Measurements from ENCODE around the gene DMRT3. TPM values are rescaled to one million over a fixed set of nuclear protein-coding genes. Genes with fewer than 3 reads are reported as not detected.
A peak's percentile ranks its signal among the peaks of the same experiment; 100 is the strongest.

DMRT3 gene, protein sequence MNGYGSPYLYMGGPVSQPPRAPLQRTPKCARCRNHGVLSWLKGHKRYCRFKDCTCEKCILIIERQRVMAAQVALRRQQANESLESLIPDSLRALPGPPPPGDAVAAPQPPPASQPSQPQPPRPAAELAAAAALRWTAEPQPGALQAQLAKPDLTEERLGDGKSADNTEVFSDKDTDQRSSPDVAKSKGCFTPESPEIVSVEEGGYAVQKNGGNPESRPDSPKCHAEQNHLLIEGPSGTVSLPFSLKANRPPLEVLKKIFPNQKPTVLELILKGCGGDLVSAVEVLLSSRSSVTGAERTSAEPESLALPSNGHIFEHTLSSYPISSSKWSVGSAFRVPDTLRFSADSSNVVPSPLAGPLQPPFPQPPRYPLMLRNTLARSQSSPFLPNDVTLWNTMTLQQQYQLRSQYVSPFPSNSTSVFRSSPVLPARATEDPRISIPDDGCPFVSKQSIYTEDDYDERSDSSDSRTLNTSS
- not detected in 2 replicates for total RNA-seq (2014; rRNA removed; shearing (Covaris generic); ENCODE audit: low replicate concordance)

DNA sequence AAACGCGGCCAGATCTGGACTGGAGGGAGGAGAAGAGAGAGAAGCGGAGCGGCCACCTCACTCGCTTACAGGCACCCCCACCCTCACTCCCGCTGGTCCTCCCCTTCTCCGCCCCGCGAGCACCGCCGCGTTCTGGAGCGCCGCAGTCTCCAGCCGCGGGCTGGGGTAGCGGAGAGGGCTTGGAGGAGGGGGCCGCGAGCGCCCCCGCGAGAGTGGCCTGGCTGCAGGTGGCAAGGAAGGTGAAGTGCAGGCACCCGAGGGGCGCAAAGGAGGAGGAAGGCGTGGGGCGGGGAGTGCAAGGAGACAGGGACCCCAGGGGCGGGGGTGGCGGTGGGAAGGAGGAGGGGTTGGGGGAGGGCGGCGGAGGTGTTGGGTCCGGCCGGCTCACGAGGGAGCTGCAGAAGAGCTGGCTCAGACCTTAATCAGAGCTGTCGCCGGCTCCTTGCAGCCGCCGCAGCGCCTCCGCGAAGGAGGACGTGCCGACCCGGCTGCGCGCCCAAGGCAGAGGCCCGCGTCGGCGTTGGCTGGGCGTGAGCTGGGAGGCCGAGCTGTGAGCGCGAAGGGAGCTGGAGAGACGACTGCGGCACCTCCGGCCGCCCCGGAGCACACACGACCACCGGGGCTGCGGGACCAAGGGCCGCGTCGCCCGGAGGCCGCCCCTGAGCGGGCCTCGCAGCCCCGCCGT lies at the start of gene DMRT3:
Gene DMRT3 (plus strand): TSS at position 398 of the 685 bp plus-strand sequence. CDS start 347 bp downstream, outside the sequence.
- H3K9me2 ChIP-seq (replicated peaks; ENCODE audit: insufficient read depth, low read length), result no peaks in the 10 kb centered on the region
- no peaks in the 10 kb centered on the region for H3K4me1 ChIP-seq (ENCODE audit: low read length)
- H3K36me3 ChIP-seq (ENCODE audit: insufficient read depth, low read length), result no peaks in the 10 kb centered on the region
- no peak within 1 kb of the TSS for H3K4me3 ChIP-seq (ENCODE audit: low read length)
- no peak within 1 kb of the TSS for H2AFZ ChIP-seq (ENCODE audit: low read length)
- no peak within 1 kb of the TSS for H3K27ac ChIP-seq (ENCODE audit: low read length)
- H3K4me2 ChIP-seq (ENCODE audit: low read depth, low read length, poor library complexity, severe bottlenecking), result no peak within 1 kb of the TSS
- no peak for DNase-seq
- H3K27me3 ChIP-seq (ENCODE audit: low read length), result no peaks in the 10 kb centered on the region
- no peak within 1 kb of the TSS for H3K9ac ChIP-seq (ENCODE audit: low read length)
- H4K20me1 ChIP-seq (ENCODE audit: insufficient read depth, low read depth, low read length), result no peaks in the 10 kb centered on the region
- no peaks in the 10 kb centered on the region for H3K79me2 ChIP-seq (ENCODE audit: low read length)
- no peaks in the 10 kb centered on the region for H3K9me3 ChIP-seq (ENCODE audit: low read length)

DNA sequence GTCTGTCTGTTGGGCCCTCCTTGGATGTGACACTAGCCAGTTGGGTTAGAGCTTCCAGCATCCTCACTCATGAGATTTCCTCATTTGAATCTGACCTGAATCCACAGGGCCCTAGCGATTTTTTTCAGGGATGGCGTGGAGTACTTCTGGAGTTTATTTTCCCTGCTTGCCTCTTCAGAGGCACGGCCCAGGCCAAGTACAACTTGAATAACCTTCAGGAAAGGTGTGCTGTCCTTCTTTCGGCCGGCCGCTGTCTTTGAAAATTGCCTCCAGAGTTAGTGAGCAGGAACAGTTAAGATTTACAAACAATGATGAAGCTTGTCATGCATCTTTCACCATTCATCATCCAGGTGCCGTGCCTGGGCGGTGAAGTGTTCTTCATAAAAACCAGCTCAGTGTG lies 49.5 kb upstream of the DMRT3 start:
- Histone ChIP-seq H3K9ac (ENCODE audit: low read length) (no peak overlapping the region), H3K9me2 (replicated peaks; ENCODE audit: insufficient read depth, low read length) (no peaks in the 10 kb centered on the region), H3K79me2 (ENCODE audit: low read length) (no peaks in the 10 kb centered on the region), H3K4me3 (ENCODE audit: low read length) (no peak overlapping the region), H3K9me3 (ENCODE audit: low read length) (no peaks in the 10 kb centered on the region), H2AFZ (ENCODE audit: low read length) (no peak overlapping the region), H3K36me3 (ENCODE audit: insufficient read depth, low read length) (no peaks in the 10 kb centered on the region), H3K4me1 (ENCODE audit: low read length) (no peaks in the 10 kb centered on the region), H3K27ac (ENCODE audit: low read length) (no peak overlapping the region), H3K4me2 (ENCODE audit: low read depth, low read length, poor library complexity, severe bottlenecking) (no peak overlapping the region), H3K27me3 (ENCODE audit: low read length) (no peaks in the 10 kb centered on the region), H4K20me1 (ENCODE audit: insufficient read depth, low read depth, low read length) (no peaks in the 10 kb centered on the region)
- no peak for DNase-seq

DNA sequence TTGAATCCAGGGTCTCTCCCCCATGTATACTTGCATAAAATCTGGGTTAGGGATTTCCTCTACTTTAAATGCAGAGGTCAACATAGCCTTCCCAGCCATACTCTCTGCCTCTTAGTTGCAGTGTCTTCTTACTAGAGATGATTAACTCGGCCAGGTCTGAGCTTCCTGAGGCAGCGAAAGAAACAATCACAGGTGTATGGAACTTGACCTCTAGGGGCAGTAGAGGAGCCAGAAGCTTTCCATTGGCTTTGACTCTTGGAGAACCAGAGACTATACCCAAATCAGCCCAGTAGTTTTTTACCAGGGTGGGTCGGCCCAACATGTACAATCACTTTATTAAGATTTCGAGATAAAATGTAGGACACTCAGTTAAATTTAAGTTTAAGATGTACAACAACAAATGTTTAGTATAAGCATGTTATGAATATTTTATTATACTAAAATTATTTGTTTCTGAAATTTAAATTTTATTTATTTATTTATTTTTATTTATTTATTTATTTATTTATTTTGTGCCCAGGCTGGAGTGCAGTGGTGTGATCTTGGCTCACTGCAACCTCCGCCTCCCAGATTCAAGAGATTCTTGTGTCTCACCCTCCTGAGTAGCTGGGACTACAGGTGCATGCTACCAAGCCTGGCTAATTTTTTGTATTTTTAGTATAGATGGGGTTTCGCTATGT lies 48.0 kb upstream of the DMRT3 start:
- Histone ChIP-seq H3K9ac (ENCODE audit: low read length) (no peak overlapping the region), H3K4me1 (ENCODE audit: low read length) (no peaks in the 10 kb centered on the region), H3K79me2 (ENCODE audit: low read length) (no peaks in the 10 kb centered on the region), H2AFZ (ENCODE audit: low read length) (no peak overlapping the region), H3K4me3 (ENCODE audit: low read length) (no peak overlapping the region), H3K27ac (ENCODE audit: low read length) (no peak overlapping the region), H3K4me2 (ENCODE audit: low read depth, low read length, poor library complexity, severe bottlenecking) (no peak overlapping the region), H3K9me2 (replicated peaks; ENCODE audit: insufficient read depth, low read length) (no peaks in the 10 kb centered on the region), H4K20me1 (ENCODE audit: insufficient read depth, low read depth, low read length) (no peaks in the 10 kb centered on the region), H3K36me3 (ENCODE audit: insufficient read depth, low read length) (no peaks in the 10 kb centered on the region), H3K9me3 (ENCODE audit: low read length) (no peaks in the 10 kb centered on the region), H3K27me3 (ENCODE audit: low read length) (no peaks in the 10 kb centered on the region)
- DNase-seq, result peak; percentile 70

DNA sequence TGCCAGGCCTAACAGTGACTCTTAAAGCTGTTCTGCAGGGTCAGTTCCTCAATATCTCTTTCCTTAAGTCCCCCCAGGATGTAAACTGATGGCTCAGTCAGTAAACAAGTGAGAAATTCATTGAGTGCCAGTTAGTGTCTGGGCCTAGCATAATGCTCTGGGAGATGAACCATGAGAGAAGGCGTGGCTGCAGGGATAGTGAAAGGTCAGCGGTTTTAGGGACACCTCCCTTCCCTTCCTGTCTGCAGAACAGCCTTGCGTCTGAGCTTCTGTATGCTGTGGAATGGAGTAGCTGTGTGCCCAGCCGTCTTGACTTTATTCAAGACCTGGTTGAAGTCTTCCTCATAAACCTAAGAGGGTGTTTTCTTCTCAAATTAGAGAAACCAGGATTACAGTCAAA lies 46.7 kb upstream of the DMRT3 start:
- H3K27me3 ChIP-seq (ENCODE audit: low read length), result no peaks in the 10 kb centered on the region
- DNase-seq, result no peak
- no peaks in the 10 kb centered on the region for H3K9me2 ChIP-seq (replicated peaks; ENCODE audit: insufficient read depth, low read length)
- no peak overlapping the region for H3K27ac ChIP-seq (ENCODE audit: low read length)
- H4K20me1 ChIP-seq (ENCODE audit: insufficient read depth, low read depth, low read length), result no peaks in the 10 kb centered on the region
- H3K9me3 ChIP-seq (ENCODE audit: low read length), result no peaks in the 10 kb centered on the region
- no peak overlapping the region for H3K9ac ChIP-seq (ENCODE audit: low read length)
- no peaks in the 10 kb centered on the region for H3K4me1 ChIP-seq (ENCODE audit: low read length)
- no peaks in the 10 kb centered on the region for H3K79me2 ChIP-seq (ENCODE audit: low read length)
- no peak overlapping the region for H3K4me3 ChIP-seq (ENCODE audit: low read length)
- no peak overlapping the region for H2AFZ ChIP-seq (ENCODE audit: low read length)
- H3K36me3 ChIP-seq (ENCODE audit: insufficient read depth, low read length), result no peaks in the 10 kb centered on the region
- H3K4me2 ChIP-seq (ENCODE audit: low read depth, low read length, poor library complexity, severe bottlenecking), result no peak overlapping the region

DNA sequence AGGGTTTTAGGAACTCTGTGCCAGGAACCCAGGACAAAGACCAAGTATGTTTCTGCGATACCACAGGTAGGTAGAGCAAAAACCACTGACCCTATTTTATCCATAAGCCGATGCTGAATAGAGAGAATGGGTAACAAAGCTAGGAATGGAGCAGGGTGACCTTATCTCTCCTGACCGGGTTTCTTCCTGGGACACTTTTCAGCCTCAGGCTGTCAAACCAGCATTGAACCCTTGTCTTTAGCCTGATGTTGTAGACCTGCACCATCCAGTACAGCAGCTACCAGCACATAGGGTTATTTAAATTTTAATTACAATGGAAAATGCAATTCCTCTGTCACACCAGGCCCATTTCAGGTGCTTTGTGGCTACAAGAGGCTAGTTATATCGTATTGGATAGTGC lies 43.1 kb upstream of the DMRT3 start:
- H3K4me1 ChIP-seq (ENCODE audit: low read length), result no peaks in the 10 kb centered on the region
- H3K27ac ChIP-seq (ENCODE audit: low read length), result no peak overlapping the region
- H3K4me2 ChIP-seq (ENCODE audit: low read depth, low read length, poor library complexity, severe bottlenecking), result no peak overlapping the region
- no peaks in the 10 kb centered on the region for H3K9me2 ChIP-seq (replicated peaks; ENCODE audit: insufficient read depth, low read length)
- H4K20me1 ChIP-seq (ENCODE audit: insufficient read depth, low read depth, low read length), result no peaks in the 10 kb centered on the region
- H3K27me3 ChIP-seq (ENCODE audit: low read length), result 0 out of 2 replicates have a peak, but pooled peaks cover 3% of the 10 kb centered on the region
- DNase-seq, result no peak
- no peak overlapping the region for H3K4me3 ChIP-seq (ENCODE audit: low read length)
- H2AFZ ChIP-seq (ENCODE audit: low read length), result no peak overlapping the region
- no peak overlapping the region for H3K9ac ChIP-seq (ENCODE audit: low read length)
- no peaks in the 10 kb centered on the region for H3K9me3 ChIP-seq (ENCODE audit: low read length)
- no peaks in the 10 kb centered on the region for H3K36me3 ChIP-seq (ENCODE audit: insufficient read depth, low read length)
- H3K79me2 ChIP-seq (ENCODE audit: low read length), result no peaks in the 10 kb centered on the region

DNA sequence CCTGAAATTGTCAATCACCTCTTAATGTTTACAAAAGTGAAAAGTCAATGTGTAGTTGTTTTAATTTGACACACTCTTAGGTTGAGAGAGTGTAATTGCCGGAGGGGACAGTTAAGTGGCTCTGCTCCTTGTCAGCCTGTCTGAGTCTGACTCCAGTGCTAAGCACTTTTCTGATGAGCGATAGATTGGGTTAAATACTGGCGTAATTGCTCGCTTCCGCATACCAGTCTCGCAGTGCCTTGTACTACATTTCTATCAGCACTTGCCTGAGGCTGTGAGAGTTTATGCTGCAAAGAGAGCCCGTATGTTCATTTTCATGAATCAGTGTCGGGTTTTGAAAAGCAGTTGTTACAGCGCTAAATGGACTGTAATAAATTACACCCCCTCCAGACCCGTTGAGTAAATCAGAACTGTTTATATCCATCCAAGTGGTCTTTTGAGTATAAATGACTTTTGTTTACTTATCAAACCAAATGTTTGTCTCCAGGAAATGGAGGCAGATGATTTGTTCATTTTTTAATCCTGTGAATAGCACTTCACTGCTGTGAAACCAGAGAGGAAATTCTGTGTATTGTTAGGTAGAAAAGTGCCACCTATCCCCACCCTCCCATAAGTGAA lies 41.0 kb upstream of the DMRT3 start:
- Histone ChIP-seq H4K20me1 (ENCODE audit: insufficient read depth, low read depth, low read length) (no peaks in the 10 kb centered on the region), H3K9me3 (ENCODE audit: low read length) (no peaks in the 10 kb centered on the region), H3K27ac (ENCODE audit: low read length) (no peak overlapping the region), H2AFZ (ENCODE audit: low read length) (no peak overlapping the region), H3K79me2 (ENCODE audit: low read length) (no peaks in the 10 kb centered on the region), H3K9me2 (replicated peaks; ENCODE audit: insufficient read depth, low read length) (no peaks in the 10 kb centered on the region), H3K4me2 (ENCODE audit: low read depth, low read length, poor library complexity, severe bottlenecking) (no peak overlapping the region), H3K9ac (ENCODE audit: low read length) (no peak overlapping the region), H3K4me1 (ENCODE audit: low read length) (no peaks in the 10 kb centered on the region), H3K27me3 (ENCODE audit: low read length) (0 out of 2 replicates have a peak, but pooled peaks cover 3% of the 10 kb centered on the region), H3K36me3 (ENCODE audit: insufficient read depth, low read length) (no peaks in the 10 kb centered on the region), H3K4me3 (ENCODE audit: low read length) (no peak overlapping the region)
- no peak for DNase-seq

DNA sequence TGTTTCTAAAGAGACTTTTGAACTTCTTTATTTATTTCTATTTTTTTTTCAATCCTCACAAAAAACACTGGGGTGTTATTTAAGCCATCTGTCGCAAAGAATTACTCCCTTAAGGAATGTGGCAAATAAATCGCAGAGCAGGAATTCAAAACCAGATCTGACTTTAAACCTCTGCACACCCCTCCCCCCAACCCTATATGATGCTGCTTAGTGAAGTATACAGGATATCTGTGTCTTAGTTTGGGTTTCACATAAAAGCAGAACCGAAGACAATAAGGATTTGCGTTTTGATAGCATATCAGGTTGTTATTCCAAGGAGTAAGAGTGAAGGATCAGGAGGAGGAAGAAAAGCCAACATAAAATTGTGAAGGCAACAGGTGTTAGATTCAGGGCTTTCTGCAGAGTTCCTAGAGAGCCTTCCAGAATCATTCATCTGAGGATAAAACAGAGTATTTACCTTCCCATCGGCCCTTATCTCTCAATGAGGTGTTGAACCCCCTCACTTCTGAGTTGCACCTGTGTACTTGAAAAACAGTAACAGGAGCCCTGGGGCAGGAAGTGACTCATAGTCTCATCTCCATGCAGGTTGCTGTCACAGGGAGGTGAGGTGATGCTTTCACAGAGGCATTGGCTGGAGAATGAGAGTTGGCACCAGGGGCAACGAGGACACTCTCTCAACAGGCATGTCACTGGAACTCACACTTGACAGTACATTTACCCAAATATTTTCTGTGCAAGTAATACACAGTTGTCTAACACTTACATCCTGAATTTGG lies 33.5 kb upstream of the DMRT3 start:
- Histone ChIP-seq H2AFZ (ENCODE audit: low read length) (no peak overlapping the region), H3K27me3 (ENCODE audit: low read length) (no peaks in the 10 kb centered on the region), H3K9me2 (replicated peaks; ENCODE audit: insufficient read depth, low read length) (no peaks in the 10 kb centered on the region), H3K4me1 (ENCODE audit: low read length) (no peaks in the 10 kb centered on the region), H4K20me1 (ENCODE audit: insufficient read depth, low read depth, low read length) (no peaks in the 10 kb centered on the region), H3K27ac (ENCODE audit: low read length) (no peak overlapping the region), H3K79me2 (ENCODE audit: low read length) (no peaks in the 10 kb centered on the region), H3K4me2 (ENCODE audit: low read depth, low read length, poor library complexity, severe bottlenecking) (no peak overlapping the region), H3K4me3 (ENCODE audit: low read length) (no peak overlapping the region), H3K36me3 (ENCODE audit: insufficient read depth, low read length) (no peaks in the 10 kb centered on the region), H3K9me3 (ENCODE audit: low read length) (no peaks in the 10 kb centered on the region), H3K9ac (ENCODE audit: low read length) (no peak overlapping the region)
- DNase-seq, result no peak
